WI38 (cell line): ENCODE results near the gene DLGAP1.

Experiments used
- H3K4me3 ChIP-seq: 2 replicates; pipeline ENCODE4 v1.5.1; 2011; ENCODE audit warnings: low read depth, mild to moderate bottlenecking, control low read depth, low read length
- TF ChIP-seq, protein P1 (sequence below): IDR thresholded peaks from 2 replicates; pipeline ENCODE4 v1.5.1; 2012; ENCODE audit warnings: low read depth, mild to moderate bottlenecking, control low read depth, low read length

The DLGAP1 gene

DNA sequence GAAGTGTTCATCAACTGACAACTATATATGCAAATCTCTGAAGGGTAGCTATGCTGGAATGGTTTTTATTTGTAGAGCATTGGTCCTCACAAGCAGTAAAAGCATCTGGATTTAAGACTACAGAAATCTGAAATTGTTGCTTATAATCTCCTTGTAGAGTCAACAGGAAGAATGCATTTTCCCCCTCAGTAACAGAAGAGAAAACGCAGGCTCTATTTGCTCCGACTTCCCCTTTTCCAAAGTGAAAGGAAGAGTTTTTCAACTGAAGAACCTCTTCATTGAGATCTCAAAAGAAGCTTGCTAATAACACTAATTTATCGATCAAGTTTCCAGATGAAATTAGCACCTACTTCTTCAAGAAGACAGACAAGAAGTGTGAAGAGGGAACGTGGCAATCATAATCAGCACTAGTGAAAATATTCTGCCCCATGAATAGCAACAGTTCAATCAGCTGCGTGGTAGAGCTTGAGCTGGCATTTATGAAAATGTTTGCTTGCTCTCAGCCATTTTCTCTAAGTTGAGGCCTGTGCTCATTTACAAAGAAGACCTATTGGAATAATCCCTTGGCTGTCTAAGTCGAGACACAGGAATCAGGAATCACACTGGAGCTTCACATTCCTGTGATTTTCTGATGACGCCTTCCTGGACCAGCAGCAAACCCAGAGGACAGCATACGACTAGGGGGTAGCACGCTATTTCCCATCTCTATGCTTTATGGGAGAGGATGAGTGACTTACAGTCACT is 961.4 kb downstream of the DLGAP1 start:
- H3K4me3 ChIP-seq = no peak overlapping the region
- TF ChIP-seq, protein P1, sequence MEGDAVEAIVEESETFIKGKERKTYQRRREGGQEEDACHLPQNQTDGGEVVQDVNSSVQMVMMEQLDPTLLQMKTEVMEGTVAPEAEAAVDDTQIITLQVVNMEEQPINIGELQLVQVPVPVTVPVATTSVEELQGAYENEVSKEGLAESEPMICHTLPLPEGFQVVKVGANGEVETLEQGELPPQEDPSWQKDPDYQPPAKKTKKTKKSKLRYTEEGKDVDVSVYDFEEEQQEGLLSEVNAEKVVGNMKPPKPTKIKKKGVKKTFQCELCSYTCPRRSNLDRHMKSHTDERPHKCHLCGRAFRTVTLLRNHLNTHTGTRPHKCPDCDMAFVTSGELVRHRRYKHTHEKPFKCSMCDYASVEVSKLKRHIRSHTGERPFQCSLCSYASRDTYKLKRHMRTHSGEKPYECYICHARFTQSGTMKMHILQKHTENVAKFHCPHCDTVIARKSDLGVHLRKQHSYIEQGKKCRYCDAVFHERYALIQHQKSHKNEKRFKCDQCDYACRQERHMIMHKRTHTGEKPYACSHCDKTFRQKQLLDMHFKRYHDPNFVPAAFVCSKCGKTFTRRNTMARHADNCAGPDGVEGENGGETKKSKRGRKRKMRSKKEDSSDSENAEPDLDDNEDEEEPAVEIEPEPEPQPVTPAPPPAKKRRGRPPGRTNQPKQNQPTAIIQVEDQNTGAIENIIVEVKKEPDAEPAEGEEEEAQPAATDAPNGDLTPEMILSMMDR = no peak

- H3K4me3 ChIP-seq = no peak overlapping the region
- TF ChIP-seq, protein P1 = no peak
Observed at GRCh38 chr18:3492721-3493120, 962.4 kb downstream of the DLGAP1 start.

GRCh38 chr18:3491981-3492555 is 963.0 kb downstream of the DLGAP1 start:
- no peak overlapping the region for H3K4me3 ChIP-seq
- TF ChIP-seq, protein P1 = no peak

GRCh38 chr18:3489462-3489861 is 965.6 kb downstream of the DLGAP1 start:
- no peak overlapping the region for H3K4me3 ChIP-seq

DNA sequence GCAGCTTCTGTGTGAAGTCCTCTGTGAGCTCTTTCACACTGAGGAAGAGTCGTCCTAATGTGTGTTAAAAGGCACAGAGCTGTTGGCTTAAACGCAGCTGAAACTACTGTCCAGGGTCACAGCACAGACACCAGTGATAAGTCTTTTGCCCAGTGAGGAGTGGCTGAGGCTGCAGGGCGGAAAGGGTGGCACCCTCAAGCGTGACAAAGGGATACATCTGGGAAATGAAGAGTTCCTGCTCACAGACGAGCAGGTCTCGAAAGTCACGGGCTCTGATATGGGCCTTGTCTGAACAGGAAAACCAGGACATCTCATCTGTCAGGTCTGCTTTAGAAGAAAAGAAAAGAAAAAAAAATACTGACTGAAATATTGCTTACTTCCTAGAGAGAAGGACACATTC is 968.6 kb downstream of the DLGAP1 start:
- no peak overlapping the region for H3K4me3 ChIP-seq
- TF ChIP-seq, protein P1 = no peak

More at GRCh38 chr18:3489462-3489861, 965.6 kb downstream of the DLGAP1 start:
- TF ChIP-seq, protein P1 = no peak

DNA sequence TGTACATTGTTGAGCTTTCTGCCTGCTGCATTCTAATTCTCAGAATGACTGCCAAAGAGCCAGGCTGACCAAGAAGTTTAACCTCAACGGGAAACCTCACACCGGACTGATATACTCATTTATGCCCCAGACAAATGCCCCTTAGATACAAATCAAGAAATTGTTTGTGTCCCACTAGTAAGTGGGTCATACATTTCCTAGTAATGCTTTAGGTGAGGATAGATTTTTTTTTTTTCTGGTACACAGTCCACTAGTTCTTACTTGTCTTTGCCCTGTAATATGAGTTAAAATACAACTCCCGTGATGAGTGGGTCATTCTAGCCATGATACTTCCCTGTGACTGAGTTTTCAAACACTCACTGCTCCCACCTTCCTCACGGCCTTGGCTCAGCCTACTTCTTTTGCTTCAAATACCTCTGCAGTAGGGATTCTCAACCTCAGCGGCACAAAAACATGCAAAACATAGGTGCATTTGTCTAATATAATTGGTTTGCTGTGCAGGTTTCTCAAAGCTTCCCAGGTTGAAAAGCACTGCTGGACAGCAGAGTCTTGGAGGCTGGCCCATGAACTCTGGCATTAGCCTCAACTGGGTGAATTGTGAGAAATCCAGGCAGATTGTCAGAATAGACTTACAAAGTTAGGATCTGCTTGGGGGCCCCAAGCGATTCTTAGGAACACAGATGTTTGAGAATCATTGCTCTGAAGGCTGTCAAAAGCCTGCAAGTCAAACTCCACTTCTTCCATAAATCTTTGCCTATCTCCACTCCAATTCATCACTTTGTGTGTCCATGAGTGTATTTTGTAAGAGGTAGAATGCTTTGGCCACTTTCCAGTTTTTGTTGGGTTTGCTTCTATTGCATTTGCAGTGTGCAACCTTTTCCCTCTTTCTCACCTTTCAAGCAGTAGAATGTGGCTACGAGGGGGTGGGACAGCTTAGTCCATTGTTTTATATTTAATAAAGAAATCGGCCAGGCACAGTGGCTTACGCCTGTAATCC is 969.7 kb downstream of the DLGAP1 start:
- TF ChIP-seq, protein P1 = no peak
- no peak overlapping the region for H3K4me3 ChIP-seq

- TF ChIP-seq, protein P1 = no peak
- no peak overlapping the region for H3K4me3 ChIP-seq
Observed at GRCh38 chr18:3482258-3482657, 972.8 kb downstream of the DLGAP1 start.
